Right ventricle myocardium superior (tissue), 1 donor: ENCODE results near the gene BMPR1B. TPM values are rescaled to one million over a fixed set of nuclear protein-coding genes. Genes with fewer than 3 reads are reported as not detected.
A peak's percentile ranks its signal among the peaks of the same experiment; 100 is the strongest.

Experiments used
- ATAC-seq: fragments of 200-7000 bp; cut with Tn5 transposase; one replicate; pipeline ENCODE4 v1.9.1; 2020; ENCODE audit warnings: mild to moderate bottlenecking; ENCODE audit not compliant: poor library complexity
- DNase-seq: peaks from one replicate; pipeline ENCODE4 v3.0.0-alpha.2; 2020
- intact Hi-C: fragments of 100-400 bp; cut with DNase I; formaldehyde crosslinking; loops from one replicate; pipeline ENCODE4 v1.11.2; 2022
- total RNA-seq: library from RNA; stranded (reverse); fragmentation: NEBNext Ultra II Directional; extraction: Animal tissue kit (Norgen Biotek cat#: 25700); gene quantifications from one replicate; pipeline ENCODE4 v1.2.1, GENCODE V29; 2021
- donor health status: DM: no; HTN: yes; CAD: no; lungs with severe emphysema.

Gene BMPR1B
- total RNA-seq, 1 donor from 2014 or later = 1.4 TPM

DNA sequence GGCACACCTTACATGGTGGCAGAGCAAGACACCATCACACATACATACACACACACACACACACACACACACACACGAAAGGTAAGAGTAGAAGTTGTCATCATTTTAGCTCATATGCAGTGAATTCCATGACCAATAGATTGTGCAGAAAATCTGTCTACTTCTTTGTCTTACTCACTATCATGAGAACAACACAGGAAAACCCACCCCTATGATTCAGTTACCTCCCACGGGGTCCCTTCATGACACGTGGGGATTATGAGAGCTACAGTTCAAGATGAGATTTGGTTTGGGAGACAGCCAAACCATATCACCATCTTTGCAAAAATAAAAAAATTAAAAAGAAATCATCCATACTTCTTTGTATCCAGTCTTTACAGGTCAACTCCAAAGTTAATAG lies 221.1 kb downstream of the BMPR1B start:
- intact Hi-C loops = no loop called here
- ATAC-seq = no peak
- DNase-seq = no peak

DNA sequence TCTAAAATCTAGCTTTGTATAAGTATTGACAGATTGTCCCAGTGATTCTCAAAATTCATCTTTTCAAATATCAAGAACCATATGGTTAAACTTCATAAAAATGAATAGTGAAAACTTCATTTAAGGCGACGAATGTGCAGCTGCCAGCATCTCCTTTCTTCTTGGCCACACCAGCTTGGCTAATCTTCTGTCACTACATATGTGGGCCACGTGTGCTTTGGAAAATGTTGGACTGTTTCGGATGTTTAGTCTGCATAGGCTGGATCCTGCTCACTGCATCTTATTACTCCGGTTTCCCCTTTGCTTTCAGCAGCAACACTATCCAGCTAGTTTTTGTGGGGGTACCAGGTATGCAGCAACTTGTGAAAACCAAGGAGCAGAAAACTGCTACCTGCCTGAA lies 221.9 kb downstream of the BMPR1B start:
- intact Hi-C loops = no loop called here
- ATAC-seq (no peak), DNase-seq (no peak)

DNA sequence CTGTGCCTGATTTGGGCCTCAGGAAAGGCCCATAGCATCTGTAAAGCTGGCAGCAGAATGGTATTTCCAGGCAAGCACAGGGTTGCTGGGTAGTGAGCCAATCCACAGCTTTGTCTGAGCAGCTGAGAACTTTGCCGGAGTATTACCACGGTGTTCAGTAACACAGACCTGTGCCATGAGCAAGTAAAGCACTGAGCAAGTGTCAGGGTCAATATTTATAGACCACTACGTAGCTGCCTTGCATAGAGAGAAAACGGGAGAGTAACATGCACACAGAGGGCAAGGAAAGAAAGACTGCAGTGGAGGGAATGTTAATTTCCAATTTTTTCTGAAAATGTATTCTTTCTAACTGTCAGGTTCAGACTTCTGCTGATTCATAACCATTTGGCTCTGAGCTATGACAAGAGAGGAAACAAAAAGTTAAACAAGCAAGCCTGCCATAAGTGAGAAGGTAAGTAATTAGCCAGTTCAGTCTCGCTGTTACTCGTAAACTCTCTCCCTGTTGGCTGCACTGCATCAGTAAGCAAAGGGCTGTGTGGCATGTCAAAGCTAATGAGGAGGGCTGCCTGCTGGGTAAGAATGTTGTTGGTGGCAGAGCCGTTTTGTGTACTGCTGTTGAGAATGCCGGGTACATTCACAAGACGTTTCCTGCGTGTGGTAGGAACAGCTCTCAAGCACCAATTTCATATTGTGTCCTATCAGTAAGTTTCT lies 238.1 kb downstream of the BMPR1B start:
- DNase-seq (no peak), ATAC-seq (peak; percentile 97)
- intact Hi-C loops = no loop called here

DNA sequence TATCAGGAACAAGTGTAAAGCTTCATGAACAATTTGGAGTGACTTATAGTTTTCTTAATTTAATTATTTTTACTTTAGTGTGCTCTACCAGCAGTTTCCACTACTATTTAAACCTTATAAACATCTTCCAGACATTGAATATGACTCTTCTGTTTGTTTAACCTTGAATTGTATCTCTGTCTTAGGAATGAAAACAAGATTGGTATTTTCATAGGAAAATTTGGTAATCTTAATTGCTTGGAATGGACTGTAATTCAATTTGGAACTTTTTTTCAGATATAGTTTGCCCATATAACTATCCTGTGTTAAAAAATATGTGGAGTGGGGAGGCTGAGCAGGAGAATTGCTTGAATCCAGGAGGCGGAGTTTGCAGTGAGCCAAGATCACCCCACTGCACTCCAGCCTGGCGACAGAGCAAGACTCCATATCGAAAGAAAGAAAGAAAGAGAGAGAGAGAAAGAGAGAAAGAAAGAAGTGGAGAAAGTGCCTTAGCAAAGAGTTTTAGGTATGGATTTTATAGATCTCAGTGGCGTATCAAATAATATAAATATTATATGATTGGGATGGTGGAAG lies 242.4 kb downstream of the BMPR1B start:
- intact Hi-C loops = no loop called here
- ATAC-seq = no peak
- DNase-seq = no peak

DNA sequence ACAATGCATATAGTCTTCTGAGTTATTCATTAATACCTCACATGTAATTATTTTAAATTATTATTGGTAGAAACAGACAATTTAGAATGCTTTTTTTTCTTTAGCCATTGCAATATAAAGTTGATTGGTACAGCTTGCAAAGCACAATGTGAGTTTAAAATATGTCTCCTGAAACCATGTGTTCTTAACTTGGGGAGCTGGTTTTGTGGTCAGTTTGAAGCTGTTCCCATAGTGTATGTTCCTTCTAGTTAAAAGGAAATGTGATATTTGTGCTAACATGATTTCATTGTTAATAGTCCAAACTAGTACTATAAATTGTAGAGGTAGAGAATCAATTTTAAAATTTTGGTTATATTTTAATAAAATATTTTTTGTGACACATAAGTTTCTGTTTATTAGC lies 247.2 kb downstream of the BMPR1B start:
- intact Hi-C loops = no loop called here
- DNase-seq (no peak), ATAC-seq (no peak)

DNA sequence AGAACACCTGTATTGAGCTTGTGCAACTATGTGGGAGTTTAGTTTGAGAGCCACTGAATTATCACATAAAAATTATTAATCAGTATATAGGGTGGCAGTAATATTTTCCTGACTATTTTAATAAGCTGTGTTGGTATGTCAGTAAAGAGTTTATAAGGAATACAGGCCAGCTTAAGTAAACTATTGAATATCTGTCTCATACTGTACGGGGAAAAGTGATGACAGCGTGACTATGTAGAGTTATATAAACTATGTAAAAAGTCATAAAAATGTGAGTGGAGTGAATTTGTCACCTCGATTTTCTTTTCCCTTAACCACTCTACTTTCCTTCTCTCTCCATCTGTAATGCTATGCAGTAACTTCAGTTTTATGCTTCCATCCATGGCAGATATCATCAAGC lies 250.2 kb downstream of the BMPR1B start:
- no peak for ATAC-seq

DNA sequence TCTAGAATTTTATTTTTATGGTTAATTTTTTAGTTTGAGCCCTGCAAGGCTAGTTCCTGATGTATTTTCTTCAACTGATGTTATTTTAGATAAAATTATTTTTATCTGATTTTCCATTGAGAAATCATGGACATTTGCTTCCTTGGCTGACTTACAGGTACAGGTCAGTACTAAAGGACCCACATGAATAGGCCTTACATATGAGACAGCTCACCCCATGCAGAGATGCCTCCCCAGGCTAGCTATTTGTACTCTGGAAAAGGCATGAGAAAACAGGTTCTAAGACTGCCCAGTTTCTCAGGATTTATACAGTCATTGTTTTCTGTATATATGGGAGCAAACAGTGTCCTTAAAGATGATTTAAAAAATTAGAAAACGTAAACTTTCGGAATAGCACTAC lies 255.5 kb downstream of the BMPR1B start:
- intact Hi-C loops = no loop called here
- no peak for ATAC-seq
- DNase-seq = no peak

More for the DNA sequence above, 250.2 kb downstream of the BMPR1B start:
- intact Hi-C loops = no loop called here
- no peak for DNase-seq

DNA sequence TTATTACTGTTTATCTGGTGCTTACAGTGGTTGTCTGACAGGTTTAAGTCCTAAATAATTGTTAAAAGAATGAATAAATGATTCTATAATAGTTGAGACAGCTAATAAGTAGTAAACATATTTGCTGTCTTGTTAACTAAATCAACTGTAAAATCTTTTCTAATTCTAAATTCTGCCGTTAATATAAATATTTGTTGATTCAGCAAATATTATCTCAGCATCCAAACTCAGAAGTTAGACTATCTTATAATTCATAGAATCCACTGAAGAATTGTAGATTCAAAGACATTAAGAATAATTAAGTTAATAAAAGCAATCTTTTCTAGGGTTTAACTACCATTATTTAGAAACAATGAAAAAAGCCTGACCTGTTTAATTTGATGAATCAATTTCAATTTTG lies 256.3 kb downstream of the BMPR1B start:
- ATAC-seq (no peak), DNase-seq (no peak)
- intact Hi-C loops = no loop called here

DNA sequence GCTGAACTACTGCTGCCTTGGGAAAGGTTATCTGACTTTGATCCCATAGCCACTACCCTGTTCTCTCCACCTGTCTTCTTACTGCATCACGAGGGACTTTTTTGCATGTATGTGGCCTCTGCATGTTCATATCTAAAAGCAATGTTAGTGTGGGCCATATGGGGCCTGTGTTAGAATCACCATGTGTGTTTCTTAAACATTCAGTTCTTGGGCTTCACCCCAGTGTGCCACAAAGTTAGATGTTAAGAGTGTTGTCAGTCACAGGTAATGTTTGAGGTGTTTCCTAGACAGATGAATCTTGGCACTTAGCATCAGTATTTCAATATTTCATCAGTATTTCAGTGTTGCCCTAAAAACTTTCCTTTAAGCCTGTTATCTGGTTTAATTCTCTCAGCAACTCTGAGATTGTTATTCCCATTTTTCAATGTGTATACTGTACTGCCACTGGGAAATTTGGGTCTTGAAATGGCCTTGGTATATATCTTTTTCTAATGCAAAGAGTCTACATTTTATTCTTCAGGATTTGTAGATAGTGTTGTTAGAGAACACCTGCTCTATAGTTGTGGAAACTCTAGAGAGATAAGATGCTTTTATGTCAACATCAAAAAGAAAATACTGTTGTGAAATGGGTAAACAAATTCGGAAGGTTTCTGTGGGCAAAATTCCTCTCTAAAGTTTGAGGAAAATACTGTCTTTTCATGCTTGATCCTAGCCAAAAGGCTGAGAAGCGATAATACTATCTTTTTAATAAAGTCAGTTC lies 259.7 kb downstream of the BMPR1B start:
- ATAC-seq (no peak), DNase-seq (no peak)
- intact Hi-C loops = no loop called here

DNA sequence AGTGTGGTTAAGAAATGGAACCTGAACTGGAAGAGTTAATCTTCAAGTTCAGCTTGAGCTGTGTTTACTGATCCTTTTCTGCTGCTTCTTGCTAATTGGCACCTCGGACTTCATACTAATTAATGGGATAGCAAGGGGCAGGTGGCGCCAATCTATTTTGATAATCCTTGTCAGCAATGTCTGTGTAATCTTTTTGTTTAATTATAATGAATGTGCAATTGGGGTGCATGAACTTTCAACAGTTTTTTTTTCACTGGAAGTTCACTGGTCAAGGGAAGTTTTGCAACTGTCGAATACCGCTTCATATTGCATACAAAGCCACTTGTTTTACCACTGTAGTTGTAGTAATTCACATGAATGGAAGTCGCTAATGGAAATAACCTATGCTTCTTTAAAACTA lies 261.0 kb downstream of the BMPR1B start:
- intact Hi-C loops = no loop called here
- ATAC-seq (no peak), DNase-seq (no peak)

DNA sequence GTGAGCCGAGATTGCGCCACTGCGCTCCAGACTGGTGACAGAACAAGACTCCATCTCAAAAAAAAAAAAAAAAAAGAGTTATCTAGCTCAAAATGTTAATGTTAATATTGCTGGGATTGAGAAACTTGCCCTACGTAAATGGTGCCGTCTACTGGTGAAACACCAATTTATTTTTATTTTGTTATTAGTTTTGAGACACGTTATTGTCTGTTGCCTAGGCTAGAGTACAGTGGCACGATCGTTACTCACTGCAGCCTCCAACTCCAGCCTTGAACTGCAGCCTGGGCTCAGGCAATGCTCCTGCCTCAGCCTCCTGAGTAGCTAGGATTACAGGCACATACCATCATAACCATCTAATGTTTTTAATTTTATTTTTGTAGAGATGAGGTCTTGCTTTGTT lies 262.8 kb downstream of the BMPR1B start:
- no peak for DNase-seq
- no peak for ATAC-seq
- intact Hi-C loops = no loop called here

DNA sequence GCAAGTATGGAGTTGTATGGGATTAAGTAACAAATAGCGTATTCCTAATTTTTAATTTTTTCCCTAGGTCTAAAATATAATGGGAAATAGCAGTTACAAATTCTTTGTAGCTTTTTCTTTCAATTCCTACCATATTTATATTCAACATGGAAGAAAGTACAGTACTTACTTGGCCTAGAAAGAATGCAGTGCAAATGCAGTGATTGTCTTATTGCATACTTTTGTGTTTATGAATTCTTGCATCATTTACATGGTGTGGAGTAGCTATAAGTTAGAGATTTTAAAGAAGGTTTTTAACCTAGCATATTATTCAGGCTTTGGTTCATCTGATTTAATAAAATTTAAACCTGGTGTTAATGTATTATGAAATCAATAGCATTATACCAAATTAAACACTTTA lies 263.3 kb downstream of the BMPR1B start:
- intact Hi-C loops = no loop called here
- no peak for ATAC-seq
- no peak for DNase-seq

DNA sequence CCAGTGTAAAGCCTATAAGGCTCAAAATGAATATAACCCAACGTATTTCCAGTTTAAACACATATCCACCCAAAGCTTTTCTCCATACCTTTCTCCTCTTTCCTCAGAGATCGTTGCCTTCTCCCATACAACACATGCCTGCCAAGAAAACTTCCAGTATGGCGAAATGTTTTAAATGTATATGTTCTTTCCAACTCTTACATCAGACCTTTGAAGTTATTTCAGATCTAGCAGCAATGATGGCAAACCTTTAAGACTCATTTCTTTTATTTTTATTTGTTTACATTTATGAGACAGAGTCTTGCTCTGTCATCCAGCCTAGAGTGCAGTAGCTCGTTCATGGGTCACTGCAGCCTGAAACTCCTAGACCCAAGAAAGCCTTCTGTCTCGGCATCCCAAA lies 265.4 kb downstream of the BMPR1B start:
- DNase-seq (no peak), ATAC-seq (no peak)
- intact Hi-C loops = no loop called here

DNA sequence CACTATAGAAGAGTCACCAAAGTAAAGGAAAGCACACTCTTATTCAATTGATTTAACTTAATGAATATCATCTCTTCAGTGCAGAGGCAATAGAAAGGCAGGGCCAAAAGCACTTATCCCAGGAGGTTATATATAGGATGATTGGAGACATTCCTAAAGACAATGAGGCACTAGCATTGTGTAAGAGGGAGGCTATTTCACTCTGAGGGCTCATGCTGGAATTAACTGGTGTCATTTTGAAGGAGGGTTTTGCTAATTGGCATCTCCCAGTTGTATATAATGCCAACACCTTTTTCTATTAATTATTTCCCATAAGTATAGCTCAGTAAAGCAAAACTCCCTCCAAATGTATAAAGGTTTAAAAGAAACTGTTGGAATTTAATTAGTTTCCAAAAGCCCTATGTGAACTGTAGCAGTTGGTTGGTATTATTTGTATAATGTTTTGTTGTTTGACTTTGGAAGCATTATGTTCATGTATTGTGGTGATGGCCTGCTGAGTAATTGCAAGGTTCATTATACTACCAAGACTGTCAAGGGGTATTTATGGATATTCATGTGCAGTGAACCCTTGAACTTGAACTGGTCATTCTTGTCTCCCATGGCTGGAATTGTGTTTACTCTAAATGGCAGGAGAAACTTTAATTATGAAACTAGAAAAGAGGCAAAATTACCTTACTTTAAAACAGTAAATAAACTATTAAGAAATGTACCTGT lies 270.3 kb downstream of the BMPR1B start:
- no peak for ATAC-seq

DNA sequence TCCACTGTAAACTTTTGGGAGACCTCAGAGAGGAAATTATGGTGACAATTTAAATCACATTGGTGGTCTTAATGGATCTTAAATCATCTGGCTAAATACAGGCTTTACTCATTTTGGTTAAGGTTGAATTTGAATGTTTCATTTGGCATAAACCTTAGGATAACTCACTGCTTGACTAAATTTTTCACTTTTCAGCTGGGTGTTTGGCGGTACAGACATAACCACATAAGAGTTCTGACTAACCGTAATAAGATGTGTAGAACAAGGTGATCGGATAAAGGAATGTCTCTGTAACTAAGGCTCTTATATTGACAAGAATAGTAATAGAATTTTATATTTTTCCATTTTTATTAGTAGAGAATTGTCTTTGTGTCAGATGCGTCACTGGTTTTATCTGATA lies 281.0 kb downstream of the BMPR1B start:
- no peak for DNase-seq
- no peak for ATAC-seq
- intact Hi-C loops = no loop called here

More for the DNA sequence above, 270.3 kb downstream of the BMPR1B start:
- intact Hi-C loops = no loop called here
- DNase-seq = no peak

DNA sequence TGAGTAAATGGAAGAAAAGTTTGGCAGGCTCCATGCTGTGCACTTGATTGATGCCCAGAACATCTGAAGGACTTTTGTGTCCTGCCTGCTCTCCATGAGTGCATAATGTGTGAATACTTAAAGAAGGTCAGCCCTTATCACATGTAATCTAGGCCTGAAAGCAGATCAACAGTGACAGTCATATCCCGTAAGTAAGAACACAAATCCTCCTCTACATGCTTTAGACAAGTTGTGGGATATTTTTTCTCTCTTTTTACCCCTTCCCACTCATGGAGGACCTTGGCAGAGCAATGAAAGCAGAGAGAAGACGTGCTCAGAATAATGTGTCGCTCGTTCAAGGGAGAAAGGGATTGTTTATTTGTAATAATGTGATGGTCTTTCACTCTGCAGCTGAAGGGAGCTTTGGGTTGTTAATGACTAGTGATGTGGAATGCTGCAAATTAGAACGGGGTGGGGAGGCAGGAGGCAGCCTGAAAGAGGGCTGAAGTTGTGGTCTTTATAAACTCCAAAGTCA lies 286.6 kb downstream of the BMPR1B start:
- no peak for ATAC-seq
- intact Hi-C loops = no loop called here
- no peak for DNase-seq

DNA sequence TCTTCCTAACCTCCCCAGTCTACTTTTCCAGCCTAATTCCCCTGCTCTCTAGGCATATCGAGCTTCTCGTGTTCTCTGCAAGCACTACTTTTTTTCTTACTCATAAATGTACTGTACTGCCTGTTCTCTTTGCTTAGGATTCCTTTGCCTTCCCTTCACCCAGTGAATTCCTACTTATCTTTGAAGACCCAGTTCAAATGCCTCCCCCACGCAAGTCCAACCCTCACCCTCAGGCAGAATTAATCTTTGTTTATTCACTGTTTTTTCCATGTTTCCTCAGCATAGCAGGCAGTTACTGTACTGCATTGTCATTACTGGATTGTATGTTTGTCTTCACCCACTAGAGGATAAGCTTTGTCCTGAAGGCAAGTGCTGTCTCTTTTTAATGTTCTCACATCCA lies 287.7 kb downstream of the BMPR1B start:
- DNase-seq (no peak), ATAC-seq (no peak)
- intact Hi-C loops = no loop called here

DNA sequence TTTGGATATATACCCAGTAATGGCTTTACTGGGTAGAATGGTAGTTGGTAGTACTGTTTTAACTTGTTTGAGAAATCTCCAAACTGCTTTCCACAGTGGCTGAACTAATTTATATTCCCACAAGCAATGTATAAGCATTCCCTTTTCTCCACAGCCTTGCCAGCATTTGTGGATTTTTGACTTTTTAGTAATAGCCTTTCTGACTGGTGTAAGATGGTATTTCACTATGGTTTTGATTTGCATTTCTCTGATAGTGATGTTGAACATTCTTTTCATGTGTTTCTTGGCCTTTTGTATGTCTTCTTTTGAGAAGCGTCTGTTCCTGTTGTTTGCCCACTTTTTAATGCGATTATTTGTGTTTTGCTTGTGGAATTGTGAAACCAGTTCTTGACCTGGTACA lies 290.5 kb downstream of the BMPR1B start:
- intact Hi-C loops = no loop called here
- DNase-seq (no peak), ATAC-seq (no peak)

DNA sequence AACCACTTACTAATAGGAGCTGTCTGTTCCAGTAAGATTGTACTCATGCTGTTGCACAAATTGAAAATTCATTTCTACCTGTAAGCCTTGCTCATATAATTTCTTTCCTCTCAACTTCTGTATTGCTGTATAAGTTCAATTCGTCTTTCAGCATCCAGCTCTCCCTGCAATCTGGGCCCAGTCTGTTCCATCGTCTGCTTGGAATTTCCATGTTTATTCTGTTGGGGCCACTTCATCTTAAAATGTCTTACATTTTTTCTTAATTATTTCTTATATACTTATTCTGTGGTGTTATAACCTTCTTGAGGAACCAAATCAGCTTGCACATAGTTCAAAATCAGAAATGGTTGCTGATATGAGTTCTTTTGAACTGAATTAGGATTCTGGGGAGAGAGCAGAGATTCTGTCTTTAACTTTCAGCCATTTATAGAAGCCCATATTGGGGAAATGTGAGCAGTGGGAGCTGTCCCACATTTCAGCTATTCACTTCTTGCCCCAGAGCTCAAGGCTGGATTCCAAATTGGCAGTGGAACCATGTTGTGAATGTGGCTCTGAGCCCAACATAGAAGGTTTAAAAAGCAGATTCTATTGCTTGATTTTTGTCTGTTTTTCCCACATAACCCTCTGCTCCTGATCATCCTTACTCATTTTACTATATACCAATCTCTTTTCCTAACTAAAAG lies 291.9 kb downstream of the BMPR1B start:
- ATAC-seq (no peak), DNase-seq (no peak)
- intact Hi-C loops = loop anchor here (2.0 kb wide), 1 partner anchor 33 kb away; no protein-coding TSS in a partner anchor
